HEK293 (cell line): Measurements from ENCODE around the gene VRK1.

ENCODE experiments used
- IKZF3 ChIP-seq: fragments of 450-650 bp; IDR thresholded peaks from 2 replicates; pipeline ENCODE4 v1.5.0; 2018; ENCODE audit warnings: missing biosample characterization, mild to moderate bottlenecking, missing genetic modification characterization, moderate library complexity
- KLF1 ChIP-seq: fragments of 450-650 bp; formaldehyde crosslinking; IDR thresholded peaks from 2 replicates; pipeline ENCODE4 v1.5.1; 2016; ENCODE audit warnings: missing biosample characterization, missing genetic modification characterization
- MEIS1 ChIP-seq: sonication (generic); formaldehyde crosslinking; IDR thresholded peaks from 2 replicates; pipeline ENCODE4 v1.8.1; 2022; ENCODE audit warnings: missing genetic modification reagents, mild to moderate bottlenecking, borderline replicate concordance
- RBAK ChIP-seq: fragments of 450-650 bp; formaldehyde crosslinking; IDR thresholded peaks from 2 replicates; pipeline ENCODE4 v1.5.1; 2016; ENCODE audit warnings: missing biosample characterization, missing genetic modification characterization
- SCRT1 ChIP-seq: fragments of 450-650 bp; formaldehyde crosslinking; IDR thresholded peaks from 2 replicates; pipeline ENCODE4 v1.5.1; 2016; ENCODE audit warnings: missing biosample characterization, missing genetic modification characterization, borderline replicate concordance
- SETDB1 ChIP-seq: IDR thresholded peaks from one replicate; pipeline ENCODE4 v1.6.1; 2017; ENCODE audit warnings: mild to moderate bottlenecking, low read length, moderate library complexity, mixed read lengths; ENCODE audit not compliant: insufficient read length
- SP3 ChIP-seq: fragments of 450-650 bp; formaldehyde crosslinking; IDR thresholded peaks from 2 replicates; pipeline ENCODE4 v1.5.1; 2016; ENCODE audit warnings: missing biosample characterization, missing genetic modification characterization
- TCF7L2 ChIP-seq: IDR thresholded peaks from 2 replicates; pipeline ENCODE4 v1.6.1; 2011; ENCODE audit warnings: low read depth, mild to moderate bottlenecking, inconsistent platforms, low read length, moderate library complexity, borderline replicate concordance
- ZBTB1 ChIP-seq: fragments of 450-650 bp; formaldehyde crosslinking; IDR thresholded peaks from 2 replicates; pipeline ENCODE4 v1.5.1; 2016; ENCODE audit warnings: missing biosample characterization, missing genetic modification characterization
- ZEB2 ChIP-seq: fragments of 450-650 bp; formaldehyde crosslinking; IDR thresholded peaks from 2 replicates; pipeline ENCODE4 v1.5.1; 2016; ENCODE audit warnings: missing biosample characterization, missing genetic modification characterization
- ZNF121 ChIP-seq: fragments of 450-650 bp; formaldehyde crosslinking; IDR thresholded peaks from 2 replicates; pipeline ENCODE4 v1.5.1; 2016; ENCODE audit warnings: missing biosample characterization, missing genetic modification characterization
- ZNF24 ChIP-seq: fragments of 450-650 bp; formaldehyde crosslinking; IDR thresholded peaks from 2 replicates; pipeline ENCODE4 v1.5.1; 2016; ENCODE audit warnings: missing biosample characterization, missing genetic modification characterization
- ZNF311 ChIP-seq: fragments of 450-650 bp; formaldehyde crosslinking; IDR thresholded peaks from 2 replicates; pipeline ENCODE4 v1.5.1; 2017; ENCODE audit warnings: missing biosample characterization, missing genetic modification characterization, borderline replicate concordance
- ZNF335 ChIP-seq: fragments of 450-650 bp; formaldehyde crosslinking; conservative IDR thresholded peaks from 2 replicates; pipeline ENCODE4 v1.5.1; 2016; ENCODE audit warnings: missing biosample characterization, missing genetic modification characterization
- ZNF341 ChIP-seq: fragments of 450-650 bp; formaldehyde crosslinking; IDR thresholded peaks from 2 replicates; pipeline ENCODE4; 2016; ENCODE audit warnings: low read depth, missing biosample characterization, missing genetic modification characterization
- ZNF366 ChIP-seq: fragments of 450-650 bp; formaldehyde crosslinking; conservative IDR thresholded peaks from 2 replicates; pipeline ENCODE4 v1.5.1; 2016; ENCODE audit warnings: missing biosample characterization, missing genetic modification characterization
- ZNF423 ChIP-seq: fragments of 450-650 bp; formaldehyde crosslinking; IDR thresholded peaks from 2 replicates; pipeline ENCODE4 v1.5.1; 2016; ENCODE audit warnings: missing biosample characterization, missing genetic modification characterization
- ZNF521 ChIP-seq: fragments of 450-650 bp; formaldehyde crosslinking; IDR thresholded peaks from 2 replicates; pipeline ENCODE4 v1.5.1; 2017; ENCODE audit warnings: missing biosample characterization, mild to moderate bottlenecking, missing genetic modification characterization
- ZNF529 ChIP-seq: fragments of 450-650 bp; formaldehyde crosslinking; IDR thresholded peaks from 2 replicates; pipeline ENCODE4 v1.5.1; 2017; ENCODE audit warnings: missing genetic modification characterization, missing biosample characterization; ENCODE audit not compliant: insufficient replicate concordance
- ZNF596 ChIP-seq: fragments of 450-650 bp; IDR thresholded peaks from 2 replicates; pipeline ENCODE4 v1.5.0; 2018; ENCODE audit warnings: missing biosample characterization, mild to moderate bottlenecking, missing genetic modification characterization, moderate library complexity
- ZNF707 ChIP-seq: fragments of 450-650 bp; formaldehyde crosslinking; IDR thresholded peaks from 2 replicates; pipeline ENCODE4 v1.5.1; 2016; ENCODE audit warnings: missing biosample characterization, missing genetic modification characterization
- ZNF791 ChIP-seq: fragments of 450-650 bp; formaldehyde crosslinking; IDR thresholded peaks from 2 replicates; pipeline ENCODE4 v1.5.1; 2016; ENCODE audit warnings: missing biosample characterization, missing genetic modification characterization
- ZNF830 ChIP-seq: fragments of 450-650 bp; IDR thresholded peaks from 2 replicates; pipeline ENCODE4 v1.5.0; 2018; ENCODE audit warnings: missing biosample characterization, missing genetic modification characterization, low read depth, mild to moderate bottlenecking, moderate library complexity
- TF ChIP-seq, protein P1 (sequence below): fragments of 450-650 bp; formaldehyde crosslinking; IDR thresholded peaks from 2 replicates; pipeline ENCODE4 v1.5.1; 2017; ENCODE audit warnings: missing biosample characterization, missing genetic modification characterization
- TF ChIP-seq, protein P2 (sequence below): IDR thresholded peaks from 2 replicates; pipeline ENCODE4 v1.6.1; 2011; ENCODE audit warnings: mild to moderate bottlenecking, low read depth, low read length, borderline replicate concordance
- TF ChIP-seq, protein P3 (sequence below): fragments of 450-650 bp; formaldehyde crosslinking; IDR thresholded peaks from 2 replicates; pipeline ENCODE4 v1.5.1; 2017; ENCODE audit warnings: missing biosample characterization, missing genetic modification characterization
- TF ChIP-seq, protein P4 (sequence below): fragments of 450-650 bp; formaldehyde crosslinking; IDR thresholded peaks from 2 replicates; pipeline ENCODE4 v1.5.1; 2016; ENCODE audit warnings: missing biosample characterization, missing genetic modification characterization
- TF ChIP-seq, protein P5 (sequence below): fragments of 450-650 bp; formaldehyde crosslinking; IDR thresholded peaks from 2 replicates; pipeline ENCODE4 v1.5.1; 2016; ENCODE audit warnings: missing biosample characterization, missing genetic modification characterization
- TF ChIP-seq, protein P6 (sequence below): fragments of 450-650 bp; formaldehyde crosslinking; IDR thresholded peaks from 2 replicates; pipeline ENCODE4 v1.5.1; 2016; ENCODE audit warnings: missing biosample characterization, missing genetic modification characterization

The VRK1 gene

DNA sequence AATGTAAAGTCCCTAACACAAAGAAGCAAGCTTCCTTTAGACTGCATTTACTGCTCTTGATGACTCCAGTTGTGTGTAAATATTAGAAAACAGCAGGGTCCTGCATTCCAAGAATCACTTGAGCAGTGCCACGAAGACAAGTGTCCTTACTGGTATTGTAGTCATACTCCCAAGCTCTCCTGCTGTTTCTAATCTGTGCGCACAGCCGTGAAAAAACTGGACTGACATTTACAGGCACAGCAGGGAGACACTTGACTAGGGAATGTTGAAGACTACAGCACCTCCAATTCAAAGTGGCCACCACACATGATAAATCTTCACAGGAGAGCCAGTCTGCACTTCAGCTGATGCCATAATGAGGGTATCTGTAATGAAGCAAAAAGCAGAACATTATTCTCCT is 91.4 kb downstream of the VRK1 start (continued):
- TF ChIP-seq, protein P1, sequence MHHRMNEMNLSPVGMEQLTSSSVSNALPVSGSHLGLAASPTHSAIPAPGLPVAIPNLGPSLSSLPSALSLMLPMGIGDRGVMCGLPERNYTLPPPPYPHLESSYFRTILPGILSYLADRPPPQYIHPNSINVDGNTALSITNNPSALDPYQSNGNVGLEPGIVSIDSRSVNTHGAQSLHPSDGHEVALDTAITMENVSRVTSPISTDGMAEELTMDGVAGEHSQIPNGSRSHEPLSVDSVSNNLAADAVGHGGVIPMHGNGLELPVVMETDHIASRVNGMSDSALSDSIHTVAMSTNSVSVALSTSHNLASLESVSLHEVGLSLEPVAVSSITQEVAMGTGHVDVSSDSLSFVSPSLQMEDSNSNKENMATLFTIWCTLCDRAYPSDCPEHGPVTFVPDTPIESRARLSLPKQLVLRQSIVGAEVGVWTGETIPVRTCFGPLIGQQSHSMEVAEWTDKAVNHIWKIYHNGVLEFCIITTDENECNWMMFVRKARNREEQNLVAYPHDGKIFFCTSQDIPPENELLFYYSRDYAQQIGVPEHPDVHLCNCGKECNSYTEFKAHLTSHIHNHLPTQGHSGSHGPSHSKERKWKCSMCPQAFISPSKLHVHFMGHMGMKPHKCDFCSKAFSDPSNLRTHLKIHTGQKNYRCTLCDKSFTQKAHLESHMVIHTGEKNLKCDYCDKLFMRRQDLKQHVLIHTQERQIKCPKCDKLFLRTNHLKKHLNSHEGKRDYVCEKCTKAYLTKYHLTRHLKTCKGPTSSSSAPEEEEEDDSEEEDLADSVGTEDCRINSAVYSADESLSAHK (tag by site-specific recombination), result peak; percentile 96
- TF ChIP-seq ZNF335, result peak; percentile 24; the same call in 1 of the 2 replicates
- TF ChIP-seq SCRT1 (tag by site-specific recombination), result peak; percentile 59; the same call in 1 of the 2 replicates
- TF ChIP-seq SP3 (tag by site-specific recombination), result no peak
- no peak for TF ChIP-seq ZNF791 (tag by site-specific recombination)
- no peak; the same call in 1 of the 2 replicates for TF ChIP-seq ZNF596 (tag by site-specific recombination)
- TF ChIP-seq RBAK, result no peak
- TF ChIP-seq ZNF521 (tag by site-specific recombination), result no peak
- TF ChIP-seq, protein P2, sequence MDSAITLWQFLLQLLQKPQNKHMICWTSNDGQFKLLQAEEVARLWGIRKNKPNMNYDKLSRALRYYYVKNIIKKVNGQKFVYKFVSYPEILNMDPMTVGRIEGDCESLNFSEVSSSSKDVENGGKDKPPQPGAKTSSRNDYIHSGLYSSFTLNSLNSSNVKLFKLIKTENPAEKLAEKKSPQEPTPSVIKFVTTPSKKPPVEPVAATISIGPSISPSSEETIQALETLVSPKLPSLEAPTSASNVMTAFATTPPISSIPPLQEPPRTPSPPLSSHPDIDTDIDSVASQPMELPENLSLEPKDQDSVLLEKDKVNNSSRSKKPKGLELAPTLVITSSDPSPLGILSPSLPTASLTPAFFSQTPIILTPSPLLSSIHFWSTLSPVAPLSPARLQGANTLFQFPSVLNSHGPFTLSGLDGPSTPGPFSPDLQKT, result no peak
- TF ChIP-seq, protein P3, sequence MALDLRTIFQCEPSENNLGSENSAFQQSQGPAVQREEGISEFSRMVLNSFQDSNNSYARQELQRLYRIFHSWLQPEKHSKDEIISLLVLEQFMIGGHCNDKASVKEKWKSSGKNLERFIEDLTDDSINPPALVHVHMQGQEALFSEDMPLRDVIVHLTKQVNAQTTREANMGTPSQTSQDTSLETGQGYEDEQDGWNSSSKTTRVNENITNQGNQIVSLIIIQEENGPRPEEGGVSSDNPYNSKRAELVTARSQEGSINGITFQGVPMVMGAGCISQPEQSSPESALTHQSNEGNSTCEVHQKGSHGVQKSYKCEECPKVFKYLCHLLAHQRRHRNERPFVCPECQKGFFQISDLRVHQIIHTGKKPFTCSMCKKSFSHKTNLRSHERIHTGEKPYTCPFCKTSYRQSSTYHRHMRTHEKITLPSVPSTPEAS (tag by site-specific recombination), result peak; percentile 51
- peak; percentile 82 for TF ChIP-seq ZNF423
- peak; percentile 46; the same call in 1 of the 2 replicates for TF ChIP-seq ZNF341
- TF ChIP-seq, protein P4, sequence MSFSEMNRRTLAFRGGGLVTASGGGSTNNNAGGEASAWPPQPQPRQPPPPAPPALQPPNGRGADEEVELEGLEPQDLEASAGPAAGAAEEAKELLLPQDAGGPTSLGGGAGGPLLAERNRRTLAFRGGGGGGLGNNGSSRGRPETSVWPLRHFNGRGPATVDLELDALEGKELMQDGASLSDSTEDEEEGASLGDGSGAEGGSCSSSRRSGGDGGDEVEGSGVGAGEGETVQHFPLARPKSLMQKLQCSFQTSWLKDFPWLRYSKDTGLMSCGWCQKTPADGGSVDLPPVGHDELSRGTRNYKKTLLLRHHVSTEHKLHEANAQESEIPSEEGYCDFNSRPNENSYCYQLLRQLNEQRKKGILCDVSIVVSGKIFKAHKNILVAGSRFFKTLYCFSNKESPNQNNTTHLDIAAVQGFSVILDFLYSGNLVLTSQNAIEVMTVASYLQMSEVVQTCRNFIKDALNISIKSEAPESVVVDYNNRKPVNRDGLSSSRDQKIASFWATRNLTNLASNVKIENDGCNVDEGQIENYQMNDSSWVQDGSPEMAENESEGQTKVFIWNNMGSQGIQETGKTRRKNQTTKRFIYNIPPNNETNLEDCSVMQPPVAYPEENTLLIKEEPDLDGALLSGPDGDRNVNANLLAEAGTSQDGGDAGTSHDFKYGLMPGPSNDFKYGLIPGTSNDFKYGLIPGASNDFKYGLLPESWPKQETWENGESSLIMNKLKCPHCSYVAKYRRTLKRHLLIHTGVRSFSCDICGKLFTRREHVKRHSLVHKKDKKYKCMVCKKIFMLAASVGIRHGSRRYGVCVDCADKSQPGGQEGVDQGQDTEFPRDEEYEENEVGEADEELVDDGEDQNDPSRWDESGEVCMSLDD, result no peak
- no peak for TF ChIP-seq ZBTB1
- TF ChIP-seq ZNF830 (tag by site-specific recombination), result no peak
- no peak for TF ChIP-seq ZNF311 (tag by site-specific recombination)
- TF ChIP-seq ZNF121, result 0 out of 2 replicates have a peak, but pooled peaks have one; percentile 12
- peak; percentile 84; the same call in 1 of the 2 replicates for TF ChIP-seq ZEB2 (tag by site-specific recombination)
- TF ChIP-seq ZNF366 (tag by site-specific recombination), result 0 out of 2 replicates have a peak, but pooled peaks have one; percentile 17
- TF ChIP-seq KLF1, result no peak
- TF ChIP-seq, protein P5, sequence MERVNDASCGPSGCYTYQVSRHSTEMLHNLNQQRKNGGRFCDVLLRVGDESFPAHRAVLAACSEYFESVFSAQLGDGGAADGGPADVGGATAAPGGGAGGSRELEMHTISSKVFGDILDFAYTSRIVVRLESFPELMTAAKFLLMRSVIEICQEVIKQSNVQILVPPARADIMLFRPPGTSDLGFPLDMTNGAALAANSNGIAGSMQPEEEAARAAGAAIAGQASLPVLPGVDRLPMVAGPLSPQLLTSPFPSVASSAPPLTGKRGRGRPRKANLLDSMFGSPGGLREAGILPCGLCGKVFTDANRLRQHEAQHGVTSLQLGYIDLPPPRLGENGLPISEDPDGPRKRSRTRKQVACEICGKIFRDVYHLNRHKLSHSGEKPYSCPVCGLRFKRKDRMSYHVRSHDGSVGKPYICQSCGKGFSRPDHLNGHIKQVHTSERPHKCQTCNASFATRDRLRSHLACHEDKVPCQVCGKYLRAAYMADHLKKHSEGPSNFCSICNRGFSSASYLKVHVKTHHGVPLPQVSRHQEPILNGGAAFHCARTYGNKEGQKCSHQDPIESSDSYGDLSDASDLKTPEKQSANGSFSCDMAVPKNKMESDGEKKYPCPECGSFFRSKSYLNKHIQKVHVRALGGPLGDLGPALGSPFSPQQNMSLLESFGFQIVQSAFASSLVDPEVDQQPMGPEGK (tag by site-specific recombination), result no peak
- peak; percentile 77; the same call in 1 of the 2 replicates for TF ChIP-seq TCF7L2
- TF ChIP-seq, protein P6, sequence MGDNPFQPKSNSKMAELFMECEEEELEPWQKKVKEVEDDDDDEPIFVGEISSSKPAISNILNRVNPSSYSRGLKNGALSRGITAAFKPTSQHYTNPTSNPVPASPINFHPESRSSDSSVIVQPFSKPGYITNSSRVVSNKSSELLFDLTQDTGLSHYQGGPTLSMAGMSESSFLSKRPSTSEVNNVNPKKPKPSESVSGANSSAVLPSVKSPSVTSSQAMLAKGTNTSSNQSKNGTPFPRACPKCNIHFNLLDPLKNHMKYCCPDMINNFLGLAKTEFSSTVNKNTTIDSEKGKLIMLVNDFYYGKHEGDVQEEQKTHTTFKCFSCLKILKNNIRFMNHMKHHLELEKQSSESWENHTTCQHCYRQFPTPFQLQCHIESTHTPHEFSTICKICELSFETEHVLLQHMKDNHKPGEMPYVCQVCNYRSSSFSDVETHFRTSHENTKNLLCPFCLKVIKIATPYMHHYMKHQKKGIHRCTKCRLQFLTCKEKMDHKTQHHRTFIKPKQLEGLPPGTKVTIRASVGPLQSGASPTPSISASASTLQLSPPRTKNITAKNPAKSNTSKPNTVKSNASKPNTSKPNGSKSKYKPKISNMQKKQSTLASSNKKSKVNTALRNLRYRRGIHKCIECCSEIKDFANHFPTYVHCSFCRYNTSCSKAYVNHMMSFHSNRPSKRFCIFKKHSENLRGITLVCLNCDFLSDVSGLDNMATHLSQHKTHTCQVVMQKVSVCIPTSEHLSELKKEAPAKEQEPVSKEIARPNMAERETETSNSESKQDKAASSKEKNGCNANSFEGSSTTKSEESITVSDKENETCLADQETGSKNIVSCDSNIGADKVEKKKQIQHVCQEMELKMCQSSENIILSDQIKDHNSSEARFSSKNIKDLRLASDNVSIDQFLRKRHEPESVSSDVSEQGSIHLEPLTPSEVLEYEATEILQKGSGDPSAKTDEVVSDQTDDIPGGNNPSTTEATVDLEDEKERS (tag by site-specific recombination), result no peak
- peak; percentile 91 for TF ChIP-seq ZNF24 (tag by site-specific recombination)
- no peak for TF ChIP-seq SETDB1
- no peak for TF ChIP-seq ZNF529 (tag by site-specific recombination)
- TF ChIP-seq MEIS1, result no peak
- peak; percentile 97 for TF ChIP-seq IKZF3 (tag by site-specific recombination)
- TF ChIP-seq ZNF707 (tag by site-specific recombination), result no peak
